H9 (cell line): ENCODE measurements around the gene GLYATL3. TPM values are rescaled to one million over a fixed set of nuclear protein-coding genes. Genes with fewer than 3 reads are reported as not detected.
A peak's percentile ranks its signal among the peaks of the same experiment; 100 is the strongest.

Experiments used
- DNase-seq: peaks from one replicate; pipeline ENCODE4 v3.0.0-alpha.2; 2017
- H2AFZ ChIP-seq: one replicate; pipeline ENCODE4 v1.6.1; 2013; ENCODE audit warnings: mild to moderate bottlenecking, low read length, control low read depth, moderate library complexity
- H2AK5ac ChIP-seq: 2 replicates; pipeline ENCODE4 v1.6.1; 2013; ENCODE audit warnings: low read length, control low read depth, mixed read lengths; ENCODE audit not compliant: insufficient read length
- H2BK120ac ChIP-seq: one replicate; pipeline ENCODE4 v1.6.1; 2013; ENCODE audit warnings: low read depth, mild to moderate bottlenecking, low read length, control low read depth, inconsistent platforms; ENCODE audit not compliant: poor library complexity, severe bottlenecking
- H2BK12ac ChIP-seq: 2 replicates; pipeline ENCODE4 v1.6.1; 2013; ENCODE audit warnings: low read length, control low read depth, mixed read lengths, low read depth; ENCODE audit not compliant: insufficient read length
- H2BK15ac ChIP-seq: 2 replicates; pipeline ENCODE4 v1.6.1; 2013; ENCODE audit warnings: low read depth, low read length, control low read depth
- H2BK20ac ChIP-seq: one replicate; pipeline ENCODE4 v1.6.1; 2013; ENCODE audit warnings: low read depth, mild to moderate bottlenecking, low read length, control low read depth, inconsistent platforms; ENCODE audit not compliant: poor library complexity, severe bottlenecking
- H2BK5ac ChIP-seq: 2 replicates; pipeline ENCODE4 v1.6.1; 2013; ENCODE audit warnings: low read length, control low read depth, mixed read lengths; ENCODE audit not compliant: insufficient read length
- H3K14ac ChIP-seq: 2 replicates; pipeline ENCODE4 v1.6.1; 2013; ENCODE audit warnings: low read length, control low read depth; ENCODE audit not compliant: insufficient read depth
- H3K18ac ChIP-seq: 2 replicates; pipeline ENCODE4 v1.6.1; 2013; ENCODE audit warnings: low read depth, mild to moderate bottlenecking, mixed read lengths, low read length, control low read depth; ENCODE audit not compliant: insufficient read length
- H3K23ac ChIP-seq: 2 replicates; pipeline ENCODE4 v1.6.1; 2013; ENCODE audit warnings: low read length, control low read depth, mixed read lengths, low read depth; ENCODE audit not compliant: insufficient read length
- H3K23me2 ChIP-seq: 2 replicates; pipeline ENCODE4 v1.6.1; 2013; ENCODE audit warnings: low read depth, mild to moderate bottlenecking, mixed read lengths, low read length, control low read depth; ENCODE audit not compliant: insufficient read length, poor library complexity, severe bottlenecking
- H3K27ac ChIP-seq: 2 replicates; pipeline ENCODE4 v1.5.1; 2013; ENCODE audit warnings: low read length, control low read depth, mixed read lengths, low read depth; ENCODE audit not compliant: insufficient read length
- H3K27me3 ChIP-seq: 2 replicates; pipeline ENCODE4 v1.6.1; 2013; ENCODE audit warnings: low read length, control low read depth, inconsistent platforms; ENCODE audit not compliant: insufficient read depth
- H3K4ac ChIP-seq: 2 replicates; pipeline ENCODE4 v1.6.1; 2013; ENCODE audit warnings: low read depth, mild to moderate bottlenecking, control low read depth, inconsistent platforms, low read length, moderate library complexity
- H3K4me1 ChIP-seq: 2 replicates; pipeline ENCODE4 v1.6.1; 2013; ENCODE audit warnings: low read length, control low read depth, inconsistent platforms; ENCODE audit not compliant: insufficient read depth
- H3K4me2 ChIP-seq: 2 replicates; pipeline ENCODE4 v1.6.1; 2013; ENCODE audit warnings: low read length, control low read depth, mixed read lengths; ENCODE audit not compliant: insufficient read length, insufficient read depth
- H3K56ac ChIP-seq: 2 replicates; pipeline ENCODE4 v1.6.1; 2013; ENCODE audit warnings: low read depth, mild to moderate bottlenecking, mixed read lengths, low read length, control low read depth; ENCODE audit not compliant: insufficient read length
- H3K79me1 ChIP-seq: 2 replicates; pipeline ENCODE4 v1.6.1; 2013; ENCODE audit warnings: low read depth, mild to moderate bottlenecking, moderate library complexity, low read length, control low read depth, inconsistent platforms; ENCODE audit not compliant: insufficient read depth, poor library complexity, severe bottlenecking
- H3K79me2 ChIP-seq: 2 replicates; pipeline ENCODE4 v1.6.1; 2013; ENCODE audit warnings: low read length, control low read depth, inconsistent platforms; ENCODE audit not compliant: insufficient read depth
- H3K9ac ChIP-seq: 2 replicates; pipeline ENCODE4 v1.6.1; 2013; ENCODE audit warnings: low read length, control low read depth, mixed read lengths; ENCODE audit not compliant: insufficient read length; ENCODE audit errors: extremely low read depth
- H3K9me3 ChIP-seq: one replicate; pipeline ENCODE4 v1.6.1; 2013; ENCODE audit warnings: low read depth, low read length, inconsistent platforms; ENCODE audit not compliant: control insufficient read depth
- H3T11ph ChIP-seq: one replicate; pipeline ENCODE4 v1.6.1; 2013; ENCODE audit warnings: mild to moderate bottlenecking, low read length, control low read depth, inconsistent platforms
- H4K20me1 ChIP-seq: one replicate; pipeline ENCODE4 v1.6.1; 2013; ENCODE audit not compliant: control insufficient read depth, insufficient read length, insufficient read depth
- H4K5ac ChIP-seq: 2 replicates; pipeline ENCODE4 v1.6.1; 2013; ENCODE audit warnings: low read depth, mild to moderate bottlenecking, mixed read lengths, low read length, control low read depth; ENCODE audit not compliant: insufficient read length
- H4K8ac ChIP-seq: replicated peaks from 2 replicates; pipeline ENCODE4 v1.6.1; 2013; ENCODE audit warnings: low read length, control low read depth, mixed read lengths, low read depth; ENCODE audit not compliant: insufficient read length
- H4K91ac ChIP-seq: 2 replicates; pipeline ENCODE4 v1.6.1; 2013; ENCODE audit warnings: low read depth, mild to moderate bottlenecking, moderate library complexity, mixed read lengths, low read length, control low read depth; ENCODE audit not compliant: insufficient read length
- H3K27ac Mint-ChIP-seq, 3 experiments: 2 replicates in 2 of 3; 3 replicates in 1 of 3; pipeline ENCODE4 v1.8.0; 2020 to 2021; ENCODE audit warnings: mixed read lengths in 3 of 3, mild to moderate bottlenecking in 1 of 3, moderate library complexity in 1 of 3
- H3K27me3 Mint-ChIP-seq: 2 replicates; pipeline ENCODE4 v1.8.0; 2021; ENCODE audit warnings: low read depth, mild to moderate bottlenecking, moderate library complexity, mixed read lengths
- H3K36me3 Mint-ChIP-seq, 3 experiments: 2 replicates in 2 of 3; 3 replicates in 1 of 3; pipeline ENCODE4 v1.8.0; 2020 to 2021; ENCODE audit warnings: low read depth in 3 of 3, mixed read lengths in 3 of 3; ENCODE audit not compliant: insufficient read depth in 1 of 3
- H3K4me1 Mint-ChIP-seq, 2 experiments: 2 replicates each; pipeline ENCODE4 v1.8.0; 2020; ENCODE audit warnings: mixed read lengths in 2 of 2
- H3K4me3 Mint-ChIP-seq, 2 experiments: 2 replicates in 1 of 2; 3 replicates in 1 of 2; pipeline ENCODE4 v1.8.0; 2020 to 2021; ENCODE audit warnings: mild to moderate bottlenecking in 2 of 2, mixed read lengths in 2 of 2, moderate library complexity in 1 of 2
- H3K9me3 Mint-ChIP-seq, 2 experiments: 2 replicates in 1 of 2; 3 replicates in 1 of 2; pipeline ENCODE4 v1.8.0; 2020; ENCODE audit warnings: mild to moderate bottlenecking in 2 of 2, mixed read lengths in 2 of 2, moderate library complexity in 1 of 2
- total RNA-seq: library from RNA; stranded (reverse); gene quantifications from 2 replicates; pipeline ENCODE4 v1.2.1, GENCODE V29; 2021
- TF ChIP-seq, protein P1 (sequence below): fragments of 200-600 bp; sonication (generic); conservative IDR thresholded peaks from 3 replicates; pipeline ENCODE4 v1.8.0; 2021; ENCODE audit warnings: antibody characterized with exemption, mild to moderate bottlenecking

GLYATL3 gene
- total RNA-seq, 1 experiment from 2014 or later, result not detected

DNA sequence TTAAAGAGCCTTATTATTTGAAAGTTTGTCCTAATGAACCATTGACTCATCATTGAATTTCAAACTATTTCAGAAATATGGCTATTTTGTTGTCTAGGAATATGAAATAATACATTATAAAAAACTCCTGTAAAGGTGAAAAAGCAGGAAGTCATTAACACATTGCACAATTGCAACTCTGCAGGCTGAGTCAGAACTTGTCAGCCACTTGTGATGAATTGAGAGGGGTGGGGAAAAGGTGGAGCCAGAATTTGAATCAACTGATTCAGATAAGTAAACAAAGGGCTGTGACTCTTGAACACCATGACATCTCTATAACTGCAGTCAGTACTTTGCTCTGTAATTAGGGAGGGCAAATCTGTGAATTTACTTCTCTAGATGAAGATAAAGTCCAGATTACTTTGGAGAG lies 56.7 kb downstream of the GLYATL3 start:
- no peaks in the 10 kb centered on the region for H3K79me1 ChIP-seq
- no peak overlapping the region for H4K8ac ChIP-seq
- no peak overlapping the region for H2AFZ ChIP-seq
- no peak overlapping the region for H3K4ac ChIP-seq
- H3K23ac ChIP-seq, result no peak overlapping the region
- no peak overlapping the region for H3K27ac ChIP-seq
- peak overlapping the region in 1 of 2 experiments; percentile 8; a peak in 1 of 5 replicates for H3K4me3 Mint-ChIP-seq
- peaks cover 17% of the 10 kb centered on the region for H3K27me3 ChIP-seq
- H2AK5ac ChIP-seq, result no peak overlapping the region
- peaks cover 88% of the 10 kb centered on the region for H3K27me3 Mint-ChIP-seq
- no peak overlapping the region for H3K14ac ChIP-seq
- no peaks in the 10 kb centered on the region; a peak in 1 of 5 replicates for H3K9me3 Mint-ChIP-seq
- no peak overlapping the region for H3K27ac Mint-ChIP-seq
- H3K18ac ChIP-seq, result no peak overlapping the region
- DNase-seq, result no peak
- H3K4me1 ChIP-seq, result peaks cover 6% of the 10 kb centered on the region; the same call in 1 of the 2 replicates
- no peak overlapping the region for H3K9ac ChIP-seq
- no peak overlapping the region for H2BK5ac ChIP-seq
- peaks cover 14 to 65% (median 65%) of the 10 kb centered on the region in 3 experiments for H3K36me3 Mint-ChIP-seq
- H3K56ac ChIP-seq, result no peak overlapping the region
- H3K79me2 ChIP-seq, result no peaks in the 10 kb centered on the region
- no peak overlapping the region for H4K5ac ChIP-seq
- H3K4me1 Mint-ChIP-seq, result peaks cover 39 to 51% of the 10 kb centered on the region in 2 experiments
- H4K91ac ChIP-seq, result no peak overlapping the region
- no peak overlapping the region for H3K4me2 ChIP-seq
- no peak overlapping the region for H2BK15ac ChIP-seq
- no peak overlapping the region for H2BK20ac ChIP-seq
- H3T11ph ChIP-seq, result no peak overlapping the region
- H4K20me1 ChIP-seq, result no peaks in the 10 kb centered on the region
- no peak overlapping the region for H2BK12ac ChIP-seq
- no peak overlapping the region for H2BK120ac ChIP-seq
- no peaks in the 10 kb centered on the region for H3K23me2 ChIP-seq
- TF ChIP-seq, protein P1, sequence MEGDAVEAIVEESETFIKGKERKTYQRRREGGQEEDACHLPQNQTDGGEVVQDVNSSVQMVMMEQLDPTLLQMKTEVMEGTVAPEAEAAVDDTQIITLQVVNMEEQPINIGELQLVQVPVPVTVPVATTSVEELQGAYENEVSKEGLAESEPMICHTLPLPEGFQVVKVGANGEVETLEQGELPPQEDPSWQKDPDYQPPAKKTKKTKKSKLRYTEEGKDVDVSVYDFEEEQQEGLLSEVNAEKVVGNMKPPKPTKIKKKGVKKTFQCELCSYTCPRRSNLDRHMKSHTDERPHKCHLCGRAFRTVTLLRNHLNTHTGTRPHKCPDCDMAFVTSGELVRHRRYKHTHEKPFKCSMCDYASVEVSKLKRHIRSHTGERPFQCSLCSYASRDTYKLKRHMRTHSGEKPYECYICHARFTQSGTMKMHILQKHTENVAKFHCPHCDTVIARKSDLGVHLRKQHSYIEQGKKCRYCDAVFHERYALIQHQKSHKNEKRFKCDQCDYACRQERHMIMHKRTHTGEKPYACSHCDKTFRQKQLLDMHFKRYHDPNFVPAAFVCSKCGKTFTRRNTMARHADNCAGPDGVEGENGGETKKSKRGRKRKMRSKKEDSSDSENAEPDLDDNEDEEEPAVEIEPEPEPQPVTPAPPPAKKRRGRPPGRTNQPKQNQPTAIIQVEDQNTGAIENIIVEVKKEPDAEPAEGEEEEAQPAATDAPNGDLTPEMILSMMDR, result no peak
- no peaks in the 10 kb centered on the region for H3K9me3 ChIP-seq
